HG02678 (cell line): ENCODE data around the gene THOC1.
A peak's percentile ranks its signal among the peaks of the same experiment; 100 is the strongest.
"Not testable (repeated sequence)": the region's sequence is repeated elsewhere in the genome, so short reads cannot be mapped to it uniquely, and the experiment has no call there.

Experiments
- ATAC-seq: cut with Tn5 transposase; IDR thresholded peaks from one replicate; pipeline ENCODE4 v1.9.1; 2021; ENCODE audit warnings: mild to moderate bottlenecking, moderate library complexity; ENCODE audit not compliant: unreplicated experiment

The THOC1 gene

DNA sequence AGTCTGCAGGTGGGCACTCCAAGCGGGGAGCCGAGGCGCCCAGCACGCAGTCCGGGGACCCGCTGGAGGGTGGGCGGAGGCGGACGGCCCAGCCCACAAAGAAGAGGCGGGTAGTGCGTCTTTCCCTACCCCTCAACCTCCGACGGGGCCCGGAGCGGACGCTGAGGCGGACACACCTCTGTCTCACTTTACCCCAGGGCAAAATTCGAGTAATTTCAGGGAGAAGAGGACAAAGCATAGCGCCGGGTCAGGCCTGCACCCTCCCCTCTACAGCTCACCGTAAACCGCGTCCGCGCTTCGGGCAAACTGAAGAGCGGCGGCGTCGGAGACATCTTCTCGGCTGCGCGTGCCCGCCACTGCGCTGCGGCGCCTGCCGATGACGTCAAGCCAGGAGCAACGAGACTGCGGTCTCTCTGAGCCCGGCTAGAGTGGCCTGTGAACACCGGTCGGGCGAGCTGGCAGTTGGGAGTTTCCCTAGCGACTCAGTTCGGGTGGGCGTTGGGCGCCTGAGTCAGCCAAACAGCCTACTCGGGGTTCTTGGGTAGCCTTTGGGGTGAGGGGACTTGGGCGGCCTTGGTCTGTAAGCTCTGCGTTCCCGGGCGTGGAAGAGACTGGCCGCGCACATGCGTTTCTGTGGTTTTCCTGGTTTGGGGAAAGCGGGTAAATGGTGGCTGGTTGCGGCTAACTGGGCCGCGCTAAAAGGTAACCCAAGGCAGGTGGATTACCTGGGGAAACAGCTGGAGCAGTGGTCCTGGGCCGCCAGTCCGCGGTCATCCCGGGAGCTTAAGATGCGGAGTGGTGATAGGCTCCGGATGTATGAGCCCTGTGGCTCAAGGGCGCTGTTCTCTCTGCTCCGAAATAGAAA, at the start of gene THOC1:
Gene THOC1, minus strand, starts transcription at position 360 of the 865 bp plus-strand sequence. Its CDS starts 28 bp downstream, at position 332.
- ATAC-seq = peak; percentile 93

DNA sequence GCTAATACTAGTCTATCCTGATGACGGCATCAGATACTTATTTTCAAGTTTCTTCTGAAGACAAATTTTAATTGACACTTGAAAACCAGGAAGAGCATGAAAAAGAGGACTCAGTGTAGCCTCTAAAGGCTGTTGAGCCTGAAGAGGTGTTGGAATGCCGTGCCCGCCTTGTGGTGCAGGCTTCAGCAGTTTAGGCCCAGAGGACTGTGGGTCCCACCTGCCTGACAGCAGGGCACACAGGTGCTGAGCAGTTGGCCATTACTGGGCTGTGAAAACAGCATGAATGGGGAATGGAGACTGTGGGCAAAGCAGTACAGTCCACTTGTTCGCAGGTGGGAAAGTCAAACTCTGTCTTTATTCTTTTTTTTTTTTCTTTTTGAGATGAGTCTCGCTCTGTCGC, 49.8 kb upstream of the THOC1 start:
- ATAC-seq = no peak

GRCh38 chr18:316393-316792, 48.5 kb upstream of the THOC1 start:
- no peak for ATAC-seq

DNA sequence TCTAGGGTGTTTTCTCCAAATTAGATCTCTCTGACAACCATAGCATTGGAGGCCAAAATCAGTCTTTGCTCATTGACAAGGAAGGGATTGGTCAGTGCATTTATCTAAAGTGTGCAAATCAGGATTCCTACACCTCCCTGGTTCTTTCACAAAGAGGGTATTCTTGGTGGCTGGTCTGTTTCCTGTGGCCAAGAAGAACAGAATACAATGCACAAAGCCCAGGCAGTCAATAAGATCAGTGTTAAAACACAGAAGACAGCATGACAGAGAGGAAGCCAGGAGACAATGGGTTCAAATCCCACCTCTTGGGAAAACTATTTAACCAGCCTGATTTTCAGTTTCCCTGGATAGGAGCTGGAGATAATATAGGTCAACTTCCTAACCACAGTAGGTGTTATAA, 46.1 kb upstream of the THOC1 start:
- no peak for ATAC-seq

DNA sequence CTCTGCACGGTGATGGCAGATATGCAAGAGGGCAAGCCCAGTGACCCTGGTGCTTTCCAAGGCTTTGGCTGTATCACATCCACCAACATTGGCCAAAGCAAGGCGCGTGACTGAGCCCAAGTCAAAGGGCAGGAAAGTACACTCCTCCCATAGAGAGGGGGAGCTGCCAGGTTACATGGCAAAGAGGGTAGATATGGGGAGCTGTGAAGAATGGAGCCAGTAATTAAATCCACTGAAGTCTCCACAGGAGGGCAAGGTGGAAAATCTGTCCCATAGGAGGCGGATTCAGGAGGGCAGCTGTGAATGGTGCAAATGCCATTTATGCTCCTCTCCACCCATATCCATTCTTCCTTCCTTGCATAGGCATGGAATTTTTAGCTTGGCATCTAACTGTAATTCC, 44.6 kb upstream of the THOC1 start:
- ATAC-seq = no peak

GRCh38 chr18:310042-310441, 42.2 kb upstream of the THOC1 start:
- ATAC-seq = no peak

DNA sequence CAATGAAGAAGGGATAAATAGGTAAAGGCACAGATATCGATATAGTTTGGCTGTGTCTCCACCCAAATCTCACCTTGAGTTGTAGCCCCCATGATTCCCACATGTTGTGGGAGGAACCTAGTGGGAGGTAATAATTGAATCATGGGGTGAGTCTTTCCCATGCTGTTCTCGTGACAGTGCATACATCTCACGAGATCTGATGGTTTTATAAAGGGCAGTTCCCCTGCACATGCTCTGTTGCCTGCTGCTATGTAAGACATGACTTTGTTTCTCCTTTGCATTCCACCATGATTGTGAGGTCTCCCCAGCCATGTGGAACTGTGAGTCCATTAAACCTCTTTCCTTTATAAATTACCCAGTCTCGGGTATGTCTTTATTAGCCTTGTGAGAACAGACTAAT, 40.2 kb upstream of the THOC1 start:
- ATAC-seq = not testable (repeated sequence)

- no peak for ATAC-seq
Measured at GRCh38 chr18:306608-307255, 38.9 kb upstream of the THOC1 start.

DNA sequence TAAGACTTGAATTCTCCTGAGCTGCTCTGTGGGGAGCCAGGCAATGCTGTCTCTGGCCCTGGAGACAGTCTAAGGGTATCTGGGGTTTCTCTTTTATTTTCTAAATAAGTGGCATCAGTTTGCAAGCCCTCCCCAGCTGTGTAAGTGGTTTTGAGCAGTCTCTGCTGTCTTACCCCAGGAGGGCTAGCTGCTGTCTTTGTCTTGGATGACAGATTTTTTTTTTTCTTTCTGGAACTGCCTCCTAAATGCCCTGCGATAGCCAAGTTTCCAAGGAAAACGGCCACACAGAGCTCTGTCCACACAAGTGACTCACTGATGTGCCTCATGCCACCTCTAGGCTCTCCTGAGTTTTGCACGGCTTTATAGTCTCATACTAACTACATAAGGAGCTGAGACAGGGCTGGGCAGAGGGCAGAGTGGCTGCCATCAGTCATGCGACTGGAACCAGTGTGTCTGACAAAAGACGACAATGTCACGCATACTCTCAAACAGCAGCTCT, 37.2 kb upstream of the THOC1 start:
- ATAC-seq = no peak

GRCh38 chr18:303607-304006, 35.8 kb upstream of the THOC1 start:
- ATAC-seq = no peak

- no peak for ATAC-seq
Measured at GRCh38 chr18:303011-303410, 35.2 kb upstream of the THOC1 start.

GRCh38 chr18:302097-302496, 34.2 kb upstream of the THOC1 start:
- ATAC-seq = no peak

DNA sequence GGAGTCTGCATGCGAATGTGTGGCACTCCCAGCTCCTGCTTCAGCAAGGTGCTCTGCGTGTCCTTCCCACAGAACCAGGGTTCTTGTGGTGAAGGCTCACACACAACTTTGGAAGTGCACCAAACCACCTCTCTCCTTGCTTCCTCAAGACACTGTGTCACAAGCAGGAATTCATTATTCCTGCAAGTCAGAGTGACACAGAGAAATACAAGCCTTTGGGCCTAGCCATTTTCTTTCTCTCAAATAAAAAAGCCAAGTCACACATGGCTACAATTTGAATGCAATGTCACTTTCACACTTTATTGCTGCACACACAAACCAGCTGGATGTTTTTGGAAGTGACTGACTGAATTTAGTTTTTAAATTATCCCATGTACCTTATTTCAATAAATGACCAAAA, 30.1 kb upstream of the THOC1 start:
- ATAC-seq = no peak

DNA sequence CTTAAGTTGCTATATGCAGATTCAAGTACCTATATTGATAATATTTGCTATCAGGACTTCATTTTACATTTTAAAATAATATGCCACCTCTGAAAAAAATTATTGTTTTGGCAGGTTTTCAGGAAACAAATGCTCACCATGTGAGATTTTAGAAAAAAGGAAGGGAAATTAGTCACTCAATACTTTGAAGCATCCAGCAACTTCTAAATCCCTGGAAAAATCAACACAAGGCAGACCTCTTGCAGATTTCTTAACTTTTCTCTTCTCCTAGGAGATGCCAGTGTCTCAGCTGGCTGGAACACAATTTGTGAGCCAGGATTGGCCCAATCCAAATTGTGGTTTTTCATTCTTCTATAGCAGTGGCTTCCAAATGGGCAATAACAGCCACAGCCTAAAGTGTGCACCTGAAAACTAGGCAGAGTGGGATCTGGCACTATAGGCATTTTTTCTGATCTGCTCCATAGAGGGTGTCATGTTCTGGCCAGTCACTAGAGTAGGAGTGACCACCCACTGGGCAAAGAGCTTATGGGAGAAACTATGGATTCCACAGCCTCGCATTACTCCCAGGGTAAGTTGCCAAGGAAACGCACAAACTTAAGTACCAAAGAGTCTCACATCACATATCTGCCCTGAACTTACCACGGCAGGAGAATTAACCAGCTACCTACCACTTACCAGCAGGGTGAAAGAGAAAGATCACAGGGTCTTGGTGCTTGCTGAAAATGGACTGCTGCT, 28.1 kb upstream of the THOC1 start:
- no peak for ATAC-seq

- no peak for ATAC-seq
Measured at GRCh38 chr18:294566-294965, 26.7 kb upstream of the THOC1 start.

DNA sequence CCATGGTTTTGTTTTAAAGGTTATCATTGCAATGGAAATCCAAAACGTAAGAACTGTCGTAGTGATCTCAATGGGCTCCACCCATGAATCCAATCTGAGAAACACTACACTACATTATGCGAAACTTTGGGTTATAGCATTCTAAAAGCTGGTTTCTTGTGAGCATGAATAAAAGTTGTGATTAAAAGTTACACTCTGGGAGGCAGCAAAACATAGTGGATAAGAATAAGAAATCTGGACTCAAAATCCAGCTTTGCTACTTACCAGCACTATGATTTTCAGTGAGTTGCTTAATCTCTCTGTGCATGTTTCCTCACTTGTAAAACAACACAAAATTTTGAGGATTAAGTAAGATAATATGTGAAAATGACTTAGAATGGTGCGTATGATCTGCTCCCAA, 25.7 kb upstream of the THOC1 start:
- ATAC-seq = no peak

DNA sequence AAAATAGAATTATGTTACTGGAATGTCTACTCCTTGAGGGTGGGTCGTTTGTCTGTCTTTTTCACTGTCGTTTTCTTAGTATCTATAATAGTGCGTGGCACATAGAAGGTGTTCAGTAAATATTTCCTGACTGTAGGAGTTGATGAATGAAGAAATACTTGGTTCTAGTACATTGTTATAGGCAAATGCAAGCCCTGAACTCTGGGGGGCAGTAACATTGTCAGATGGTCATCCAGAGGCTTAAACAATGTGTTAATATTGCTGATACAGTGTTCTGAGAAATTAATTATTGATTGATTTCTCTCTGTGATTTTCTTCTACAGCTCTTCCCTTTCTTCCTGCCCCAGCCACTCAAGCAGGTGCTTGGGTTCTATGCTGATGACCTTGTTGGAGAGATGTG, 24.4 kb upstream of the THOC1 start:
- no peak for ATAC-seq

DNA sequence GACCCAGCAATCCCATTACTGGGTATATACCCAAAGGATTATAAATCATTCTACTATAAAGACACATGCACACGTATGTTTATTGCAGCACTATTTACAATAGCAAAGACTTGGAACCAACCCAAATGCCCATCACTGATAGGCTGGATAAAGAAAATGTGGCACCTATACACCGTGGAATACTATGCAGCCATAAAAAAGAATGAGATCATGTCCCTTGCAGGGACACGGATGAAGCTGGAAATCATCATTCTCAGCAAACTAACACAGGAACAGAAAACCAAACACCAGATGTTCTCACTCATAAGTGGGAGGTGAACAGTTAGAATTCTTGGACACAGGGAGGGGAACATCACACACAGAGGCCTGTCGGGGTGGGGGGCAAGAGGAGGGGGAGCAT, 22.1 kb upstream of the THOC1 start:
- not testable (repeated sequence) for ATAC-seq

- ATAC-seq = no peak
Measured at GRCh38 chr18:289026-289425, 21.2 kb upstream of the THOC1 start.

- no peak for ATAC-seq
Measured at GRCh38 chr18:286515-287310, 18.9 kb upstream of the THOC1 start.

DNA sequence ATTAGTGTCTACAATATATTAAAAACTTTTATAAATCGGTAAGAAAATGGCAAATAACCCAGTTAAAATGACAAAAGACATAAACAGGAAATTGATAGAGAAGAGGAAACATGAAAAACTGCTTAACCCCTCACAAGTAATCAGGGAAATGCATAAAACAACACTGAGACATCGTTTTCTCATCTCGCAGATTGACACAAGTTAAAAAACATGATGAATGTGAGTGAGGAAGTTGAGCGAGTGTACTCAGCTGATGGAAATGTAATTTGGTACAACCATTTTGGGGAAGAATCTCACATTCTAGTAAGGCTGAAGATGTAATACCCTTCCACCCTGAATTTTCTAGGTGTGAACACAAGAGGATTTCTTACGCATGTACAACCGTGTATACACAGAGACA, 18.0 kb upstream of the THOC1 start:
- ATAC-seq = no peak
